Posterior vena cava (tissue), 2 donors: ENCODE data around the gene SPACA4. TPM values are rescaled to one million over a fixed set of nuclear protein-coding genes. Genes with fewer than 3 reads are reported as not detected.

Experiments
- DNase-seq: peaks from one replicate; pipeline ENCODE4 v3.0.0-alpha.2; 2020; ENCODE audit warnings: low spot score
- intact Hi-C, 2 donors: fragments of 100-400 bp; cut with DNase I; formaldehyde crosslinking; loops; one replicate each; pipeline versions ENCODE4 v1.14.1 to v1.14.2; 2022 to 2023
- total RNA-seq, 2 donors: library from RNA; stranded (reverse); fragmentation: NEBNext Ultra II Directional; extraction: Animal tissue kit (Norgen Biotek cat#: 25700); gene quantifications; one replicate each; pipeline ENCODE4 v1.2.1, GENCODE V29; 2021
- donor health status: DM: yes; HTN: yes; CAD: no.
- donor health status: DM: yes; HTN: yes; CAD: no.

The SPACA4 gene
- total RNA-seq, 2 donors from 2014 or later, result not detected

- DNase-seq, result no peak
- intact Hi-C loops, result no loop called here
Observed at GRCh38 chr19:48595833-48596232, 10.7 kb upstream of the SPACA4 start.

- DNase-seq, result no peak
- intact Hi-C loops, result no loop called here
Observed at GRCh38 chr19:48596237-48596636, 10.3 kb upstream of the SPACA4 start.

- intact Hi-C loops, result no loop called here
- no peak for DNase-seq
Observed at GRCh38 chr19:48596679-48597465, 9.7 kb upstream of the SPACA4 start.

GRCh38 chr19:48598996-48599700 lies 7.4 kb upstream of the SPACA4 start:
- intact Hi-C loops, result no loop called here
- DNase-seq, result no peak

GRCh38 chr19:48600679-48601417 lies 5.7 kb upstream of the SPACA4 start:
- no peak for DNase-seq
- intact Hi-C loops, result no loop called here

GRCh38 chr19:48603001-48603400 lies 3.5 kb upstream of the SPACA4 start:
- intact Hi-C loops, result no loop called here

GRCh38 chr19:48603449-48603848 lies 3.1 kb upstream of the SPACA4 start:
- no peak for DNase-seq
- intact Hi-C loops, result no loop called here

More at GRCh38 chr19:48603001-48603400, 3.5 kb upstream of the SPACA4 start:
- no peak for DNase-seq

GRCh38 chr19:48603850-48604249 lies 2.7 kb upstream of the SPACA4 start:
- DNase-seq, result no peak
- intact Hi-C loops, result no loop called here

GRCh38 chr19:48607359-48607755 lies 815 bp downstream of the SPACA4 start:
- no peak for DNase-seq
- intact Hi-C loops, result no loop called here

- intact Hi-C loops, result no loop called here
- DNase-seq, result peak; percentile 80
Observed at GRCh38 chr19:48608798-48609263, 2.3 kb downstream of the SPACA4 start.

GRCh38 chr19:48609571-48610108 lies 3.1 kb downstream of the SPACA4 start:
- DNase-seq, result no peak
- intact Hi-C loops, result no loop called here

- intact Hi-C loops, result no loop called here
- peak; percentile 70 for DNase-seq
Observed at GRCh38 chr19:48611872-48612271, 5.3 kb downstream of the SPACA4 start.

- intact Hi-C loops, result no loop called here
- DNase-seq, result no peak
Observed at GRCh38 chr19:48613024-48613851, 6.7 kb downstream of the SPACA4 start.

GRCh38 chr19:48613852-48614435 lies 7.4 kb downstream of the SPACA4 start:
- no peak for DNase-seq
- intact Hi-C loops, result no loop called here

- no peak for DNase-seq
- intact Hi-C loops, result no loop called here
Observed at GRCh38 chr19:48614436-48615230, 8.1 kb downstream of the SPACA4 start, which contains the start of gene FAM83E. Gene FAM83E, minus strand, starts transcription at chr19:48615076. Its CDS starts 1,704 bp downstream, at chr19:48613372.

- intact Hi-C loops, result no loop called here
- no peak for DNase-seq
Observed at GRCh38 chr19:48615231-48616040, 8.9 kb downstream of the SPACA4 start.

GRCh38 chr19:48616041-48616436 lies 9.5 kb downstream of the SPACA4 start:
- no peak for DNase-seq
- intact Hi-C loops, result no loop called here
